Measurements from ENCODE around the gene PIGP. TPM values are rescaled to one million over a fixed set of nuclear protein-coding genes. Genes with fewer than 3 reads are reported as not detected.
"Not testable (repeated sequence)": the region's sequence is repeated elsewhere in the genome, so short reads cannot be mapped to it uniquely, and the experiment has no call there.

Gene PIGP
- total and polyA plus RNA-seq, 9 of the 15 experiments (the other 6 are each of a cell fraction or from before 2014, with no cell fraction given) = 18.3 to 122 (median 35.6) TPM

GRCh38 chr21:37114301-37114700 is 41.4 kb upstream of the PIGP start:
- BruUV-seq (replicated peaks); H3K79me2 ChIP-seq (ENCODE audit: control insufficient read depth, insufficient read depth, low read length); ATAC-seq; H3K36me3 ChIP-seq (ENCODE audit: control insufficient read depth, insufficient read depth, low read length); H3K9me3 ChIP-seq (replicated peaks; ENCODE audit: control insufficient read depth, insufficient read depth, low read depth, low read length); FAIRE-seq; intact Hi-C loops (cut with micrococcal nuclease); POLR2A ChIA-PET; DNase-seq (ENCODE audit: extremely low read depth in 1 of 4, low spot score in 3 of 4); CTCF ChIA-PET (ENCODE audit: low intra/inter-chr PET ratio); H3K4me2 ChIP-seq (ENCODE audit: insufficient read depth, low read length); H4K20me1 ChIP-seq (replicated peaks; ENCODE audit: control insufficient read depth, insufficient read depth, low read length); H2AFZ ChIP-seq (ENCODE audit: low read depth, low read length); H3K9me1 ChIP-seq (ENCODE audit: control insufficient read depth, insufficient read depth, low read length); H3K4me3 ChIP-seq; H3K9ac ChIP-seq (ENCODE audit: insufficient read depth in 1 of 2, low read depth in 2 of 2, low read length in 2 of 2); H3K27me3 ChIP-seq (ENCODE audit: control insufficient read depth in 2 of 2, insufficient read depth in 2 of 2, low read length in 2 of 2); H3K4me1 ChIP-seq (replicated peaks in 1 of 2; ENCODE audit: control insufficient read depth in 2 of 2, insufficient read depth in 2 of 2, low read length in 2 of 2); H3K27ac ChIP-seq (ENCODE audit: extremely low read depth, low read depth, low read length); in situ Hi-C loops (cut with MboI): not testable (repeated sequence)
- 0 out of 2 replicates have a peak, but pooled peaks have one; percentile 45 for TF ChIP-seq ZNF184 (CRISPR knock-in tag; IDR thresholded peaks at IDR 0.05)
- WGBS (ENCODE audit: insufficient coverage, low coverage, missing lambda C conversion rate) = 83% methylated on average over 1 of the region's 3 CpGs

DNA sequence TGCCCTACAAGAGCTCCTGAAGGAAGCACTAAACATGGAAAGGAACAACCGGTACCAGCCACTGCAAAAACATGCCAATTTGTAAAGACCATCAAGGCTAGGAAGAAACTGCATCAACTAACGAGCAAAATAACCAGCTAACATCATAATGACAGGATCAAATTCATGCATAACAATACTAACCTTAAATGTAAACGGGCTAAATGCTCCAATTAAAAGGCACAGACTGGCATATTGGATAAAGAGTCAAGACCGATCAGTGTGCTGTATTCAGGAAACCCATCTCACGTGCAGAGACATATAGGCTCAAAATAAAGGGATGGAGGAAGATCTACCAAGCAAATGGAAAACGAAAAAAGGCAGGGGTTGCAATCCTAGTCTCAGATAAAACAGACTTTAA is 38.2 kb upstream of the PIGP start:
- BruUV-seq (replicated peaks); POLR2A ChIA-PET; H3K4me1 ChIP-seq (replicated peaks in 1 of 2; ENCODE audit: control insufficient read depth in 2 of 2, insufficient read depth in 2 of 2, low read length in 2 of 2); intact Hi-C loops (cut with micrococcal nuclease); H3K36me3 ChIP-seq (ENCODE audit: control insufficient read depth, insufficient read depth, low read length); ATAC-seq; H2AFZ ChIP-seq (ENCODE audit: low read depth, low read length); FAIRE-seq; CTCF ChIA-PET (ENCODE audit: low intra/inter-chr PET ratio); H3K4me3 ChIP-seq; H4K20me1 ChIP-seq (replicated peaks; ENCODE audit: control insufficient read depth, insufficient read depth, low read length); in situ Hi-C loops (cut with MboI); H3K9ac ChIP-seq (ENCODE audit: insufficient read depth in 1 of 2, low read depth in 2 of 2, low read length in 2 of 2); H3K79me2 ChIP-seq (ENCODE audit: control insufficient read depth, insufficient read depth, low read length); H3K27me3 ChIP-seq (ENCODE audit: control insufficient read depth in 2 of 2, insufficient read depth in 2 of 2, low read length in 2 of 2); H3K27ac ChIP-seq (ENCODE audit: extremely low read depth, low read depth, low read length); H3K4me2 ChIP-seq (ENCODE audit: insufficient read depth, low read length); H3K9me1 ChIP-seq (ENCODE audit: control insufficient read depth, insufficient read depth, low read length); DNase-seq (ENCODE audit: extremely low read depth in 1 of 4, low spot score in 3 of 4): not testable (repeated sequence)
- WGBS (ENCODE audit: insufficient coverage, low coverage, missing lambda C conversion rate) = 86% methylated on average over 5 of the region's 6 CpGs
- peak; percentile 69; the same call in 1 of the 2 replicates for TF ChIP-seq ZNF354B (CRISPR knock-in tag; IDR thresholded peaks at IDR 0.05)
- TF ChIP-seq ZNF507 (tag; conservative IDR thresholded peaks at IDR 0.05) = peak; percentile 97
- H3K9me3 ChIP-seq (replicated peaks; ENCODE audit: control insufficient read depth, insufficient read depth, low read depth, low read length) = peaks cover 17% of the 10 kb centered on the region

All from K562 (cell line).